Epithelial cell of esophagus (primary cell): ENCODE results near the gene WDR35.

ENCODE experiments used
- DNase-seq: peaks from one replicate; pipeline ENCODE4 v3.0.0; 2010; ENCODE audit warnings: low read depth
- H3K4me3 ChIP-seq: 2 replicates; pipeline ENCODE4 v1.5.1; 2011; ENCODE audit warnings: mild to moderate bottlenecking, low read length, control low read depth
- CTCF ChIP-seq: IDR thresholded peaks from 2 replicates; pipeline ENCODE4 v1.5.1; 2011; ENCODE audit warnings: low read depth, mild to moderate bottlenecking, low read length, control low read depth, inconsistent platforms; ENCODE audit not compliant: insufficient read depth; ENCODE audit errors: missing control alignments

The WDR35 gene

GRCh38 chr2:20030224-20030623 lies 40.3 kb upstream of the WDR35 start:
- no peak for DNase-seq
- no peak overlapping the region for H3K4me3 ChIP-seq
- no peak for TF ChIP-seq CTCF

GRCh38 chr2:20027705-20028434 lies 38.0 kb upstream of the WDR35 start:
- no peak overlapping the region for H3K4me3 ChIP-seq
- no peak for TF ChIP-seq CTCF
- no peak for DNase-seq

- no peak for TF ChIP-seq CTCF
- H3K4me3 ChIP-seq = no peak overlapping the region
- DNase-seq = no peak
Observed at GRCh38 chr2:20027260-20027677, 37.4 kb upstream of the WDR35 start.

GRCh38 chr2:20025065-20025786 lies 35.3 kb upstream of the WDR35 start:
- no peak for TF ChIP-seq CTCF
- no peak for DNase-seq
- no peak overlapping the region for H3K4me3 ChIP-seq

- TF ChIP-seq CTCF = no peak
- no peak for DNase-seq
- no peak overlapping the region for H3K4me3 ChIP-seq
Observed at GRCh38 chr2:20023688-20024087, 33.8 kb upstream of the WDR35 start.

- no peak for DNase-seq
- no peak overlapping the region for H3K4me3 ChIP-seq
- TF ChIP-seq CTCF = no peak
Observed at GRCh38 chr2:20021405-20022009, 31.6 kb upstream of the WDR35 start.
